Breast epithelium (tissue), 4 donors: ENCODE measurements around the gene PSD2. TPM values are rescaled to one million over a fixed set of nuclear protein-coding genes. Genes with fewer than 3 reads are reported as not detected.

Experiments
- DNase-seq, 2 donors: peaks; one replicate each; pipeline ENCODE4 v3.0.0-alpha.2; 2019; ENCODE audit warnings: low spot score in 2 of 2
- H3K27ac ChIP-seq, 2 donors: fragments of 200-600 bp; sonication (generic) in 1 of 2; one replicate each; pipeline ENCODE4 v1.5.1; 2016 to 2019; ENCODE audit warnings: mild to moderate bottlenecking in 1 of 2
- H3K27me3 ChIP-seq, 2 donors: fragments of 200-600 bp; sonication (generic) in 1 of 2; one replicate each; pipeline versions ENCODE4 v1.5.1 to v1.6.0; 2017 to 2019; ENCODE audit warnings: control low read depth in 1 of 2, mild to moderate bottlenecking in 1 of 2
- H3K36me3 ChIP-seq: fragments of 200-600 bp; one replicate; pipeline ENCODE4 v1.5.1; 2019
- H3K4me1 ChIP-seq, 2 donors: fragments of 200-600 bp; sonication (generic); one replicate each; pipeline ENCODE4 v1.5.1; 2016 to 2019; ENCODE audit warnings: control low read depth in 1 of 2
- H3K4me3 ChIP-seq, 3 donors: fragments of 200-600 bp; sonication (generic); 1 replicate in 2 of 3; 2 replicates in 1 of 3; pipeline ENCODE4 v1.5.1; 2016 to 2019; ENCODE audit warnings: mild to moderate bottlenecking in 3 of 3, moderate library complexity in 2 of 3
- H3K9me3 ChIP-seq, 2 donors: fragments of 200-600 bp; sonication (generic) in 1 of 2; one replicate each; pipeline ENCODE4 v1.5.1; 2016 to 2019; ENCODE audit warnings: control low read depth in 1 of 2
- CTCF ChIP-seq, 3 donors: fragments of 450-650 bp; IDR thresholded peaks; one replicate each; pipeline ENCODE4 v1.5.1; 2016 to 2017; ENCODE audit warnings: antibody characterized with exemption in 3 of 3, mild to moderate bottlenecking in 3 of 3, moderate library complexity in 3 of 3
- POLR2A ChIP-seq: fragments of 450-650 bp; IDR thresholded peaks from one replicate; pipeline ENCODE4 v1.6.1; 2016; ENCODE audit warnings: antibody characterized with exemption, mild to moderate bottlenecking, moderate library complexity
- POLR2AphosphoS5 ChIP-seq, 3 donors: sonication (generic); formaldehyde crosslinking; IDR thresholded peaks; one replicate each; pipeline ENCODE4 v1.6.1; 2017; ENCODE audit warnings: antibody characterized with exemption in 3 of 3
- intact Hi-C: fragments of 100-400 bp; cut with DNase I; formaldehyde crosslinking; loops from one replicate; pipeline ENCODE4 v1.15.1; 2023; ENCODE audit warnings: low total_unique reads
- total RNA-seq, 3 donors: library from RNA; depleted of rRNA; stranded (reverse); fragments of >200 nt; gene quantifications; one replicate each; pipeline ENCODE4 v1.1.0, GENCODE V29; 2016

The PSD2 gene
- total RNA-seq, 3 donors from 2014 or later: 0.66 to 1.8 TPM; not detected in 1

GRCh38 chr5:139756971-139757370 is 38.6 kb upstream of the PSD2 start:
- Histone ChIP-seq H3K9me3 (no peaks in the 10 kb centered on the region), H3K27ac (no peak overlapping the region), H3K27me3 (peaks cover 6 to 22% of the 10 kb centered on the region in 2 donors), H3K4me3 (no peak overlapping the region), H3K36me3 (no peaks in the 10 kb centered on the region), H3K4me1 (peaks cover 0 to 4% of the 10 kb centered on the region in 2 donors)
- no peak for DNase-seq
- TF ChIP-seq CTCF (IDR thresholded peaks at IDR 0.05) (no peak), POLR2AphosphoS5 (IDR thresholded peaks at IDR 0.05) (no peak), POLR2A (no peak)
- intact Hi-C loops: no loop called here

- intact Hi-C loops: no loop called here
- no peaks in the 10 kb centered on the region for H3K9me3 ChIP-seq
- no peaks in the 10 kb centered on the region for H3K36me3 ChIP-seq
- no peak for TF ChIP-seq POLR2A
- TF ChIP-seq CTCF (IDR thresholded peaks at IDR 0.05): no peak
- TF ChIP-seq POLR2AphosphoS5 (IDR thresholded peaks at IDR 0.05): no peak
- H3K4me3 ChIP-seq: no peak overlapping the region
- no peak for DNase-seq
- H3K27me3 ChIP-seq: peaks cover 6 to 18% of the 10 kb centered on the region in 2 donors
- H3K27ac ChIP-seq: no peak overlapping the region
- H3K4me1 ChIP-seq: peaks cover 0 to 4% of the 10 kb centered on the region in 2 donors
Observed at GRCh38 chr5:139757727-139758509, 37.7 kb upstream of the PSD2 start.

- Histone ChIP-seq H3K4me3 (no peak overlapping the region), H3K4me1 (peaks cover 0 to 4% of the 10 kb centered on the region in 2 donors), H3K36me3 (no peaks in the 10 kb centered on the region), H3K27ac (no peak overlapping the region), H3K27me3 (peaks cover 6 to 20% of the 10 kb centered on the region in 2 donors), H3K9me3 (no peaks in the 10 kb centered on the region)
- TF ChIP-seq CTCF (IDR thresholded peaks at IDR 0.05) (no peak), POLR2A (no peak), POLR2AphosphoS5 (IDR thresholded peaks at IDR 0.05) (no peak)
- no peak for DNase-seq
- intact Hi-C loops: no loop called here
Observed at GRCh38 chr5:139758510-139759075, 37.0 kb upstream of the PSD2 start.

GRCh38 chr5:139759219-139759721 is 36.3 kb upstream of the PSD2 start:
- Histone ChIP-seq H3K27ac (no peak overlapping the region), H3K27me3 (peaks cover 6 to 27% of the 10 kb centered on the region in 2 donors), H3K4me3 (no peak overlapping the region), H3K36me3 (no peaks in the 10 kb centered on the region), H3K4me1 (peaks cover 0 to 4% of the 10 kb centered on the region in 2 donors), H3K9me3 (no peaks in the 10 kb centered on the region)
- no peak for DNase-seq
- TF ChIP-seq POLR2AphosphoS5 (IDR thresholded peaks at IDR 0.05): no peak
- intact Hi-C loops: no loop called here

GRCh38 chr5:139760066-139761056 is 35.2 kb upstream of the PSD2 start:
- Histone ChIP-seq H3K4me3 (no peak overlapping the region), H3K9me3 (no peaks in the 10 kb centered on the region), H3K27ac (no peak overlapping the region), H3K27me3 (peaks cover 6 to 32% of the 10 kb centered on the region in 2 donors), H3K36me3 (no peaks in the 10 kb centered on the region), H3K4me1 (peaks cover 0 to 4% of the 10 kb centered on the region in 2 donors)
- intact Hi-C loops: no loop called here
- no peak for DNase-seq
- no peak for TF ChIP-seq CTCF (IDR thresholded peaks at IDR 0.05)
- no peak for TF ChIP-seq POLR2AphosphoS5 (IDR thresholded peaks at IDR 0.05)
- no peak for TF ChIP-seq POLR2A
